Measurements from ENCODE around the gene ERCC3. TPM values are rescaled to one million over a fixed set of nuclear protein-coding genes. Genes with fewer than 3 reads are reported as not detected.
A peak's percentile ranks its signal among the peaks of the same experiment; 100 is the strongest.

ERCC3 gene
- total RNA-seq, 1 donor: 45.3 TPM

- Histone ChIP-seq H3K9me3 (ENCODE audit: low read depth, low read length) (no peaks in the 10 kb centered on the region), H3K27me3 (ENCODE audit: insufficient read depth, low read length) (no peaks in the 10 kb centered on the region), H3K4me3 (ENCODE audit: low read length) (no peak overlapping the region), H3K4me1 (ENCODE audit: insufficient read depth, low read length) (peaks cover 11% of the 10 kb centered on the region)
Observed at GRCh38 chr2:127308586-127309138, 14.7 kb upstream of the ERCC3 start.

- Histone ChIP-seq H3K27me3 (ENCODE audit: insufficient read depth, low read length) (no peaks in the 10 kb centered on the region), H3K4me3 (ENCODE audit: low read length) (no peak overlapping the region), H3K4me1 (ENCODE audit: insufficient read depth, low read length) (peaks cover 7% of the 10 kb centered on the region), H3K9me3 (ENCODE audit: low read depth, low read length) (no peaks in the 10 kb centered on the region)
Observed at GRCh38 chr2:127305990-127306585, 12.1 kb upstream of the ERCC3 start.

GRCh38 chr2:127302168-127302567 lies 8.2 kb upstream of the ERCC3 start:
- Histone ChIP-seq H3K9me3 (ENCODE audit: low read depth, low read length) (no peaks in the 10 kb centered on the region), H3K27me3 (ENCODE audit: insufficient read depth, low read length) (no peaks in the 10 kb centered on the region), H3K4me3 (ENCODE audit: low read length) (no peak overlapping the region), H3K4me1 (ENCODE audit: insufficient read depth, low read length) (peaks cover 7% of the 10 kb centered on the region)

- Histone ChIP-seq H3K9me3 (ENCODE audit: low read depth, low read length) (no peaks in the 10 kb centered on the region), H3K4me3 (ENCODE audit: low read length) (peak overlapping the region; percentile 87), H3K4me1 (ENCODE audit: insufficient read depth, low read length) (peaks cover 21% of the 10 kb centered on the region), H3K27me3 (ENCODE audit: insufficient read depth, low read length) (no peaks in the 10 kb centered on the region)
Observed at GRCh38 chr2:127293386-127293747, 577 bp downstream of the ERCC3 start.

GRCh38 chr2:127288274-127288673 lies 5.7 kb downstream of the ERCC3 start:
- Histone ChIP-seq H3K27me3 (ENCODE audit: insufficient read depth, low read length) (no peaks in the 10 kb centered on the region), H3K9me3 (ENCODE audit: low read depth, low read length) (no peaks in the 10 kb centered on the region)

GRCh38 chr2:127283275-127283674 lies 10.7 kb downstream of the ERCC3 start:
- Histone ChIP-seq H3K4me3 (ENCODE audit: low read length) (no peak overlapping the region), H3K9me3 (ENCODE audit: low read depth, low read length) (no peaks in the 10 kb centered on the region), H3K4me1 (ENCODE audit: insufficient read depth, low read length) (peaks cover 12% of the 10 kb centered on the region), H3K27me3 (ENCODE audit: insufficient read depth, low read length) (no peaks in the 10 kb centered on the region)

More at GRCh38 chr2:127288274-127288673, 5.7 kb downstream of the ERCC3 start:
- peaks cover 4% of the 10 kb centered on the region for H3K4me1 ChIP-seq (ENCODE audit: insufficient read depth, low read length)
- no peak overlapping the region for H3K4me3 ChIP-seq (ENCODE audit: low read length)

GRCh38 chr2:127280693-127281092 lies 13.3 kb downstream of the ERCC3 start:
- Histone ChIP-seq H3K4me3 (ENCODE audit: low read length) (no peak overlapping the region), H3K4me1 (ENCODE audit: insufficient read depth, low read length) (peaks cover 12% of the 10 kb centered on the region), H3K27me3 (ENCODE audit: insufficient read depth, low read length) (no peaks in the 10 kb centered on the region), H3K9me3 (ENCODE audit: low read depth, low read length) (no peaks in the 10 kb centered on the region)

GRCh38 chr2:127279781-127280180 lies 14.2 kb downstream of the ERCC3 start:
- no peaks in the 10 kb centered on the region for H3K9me3 ChIP-seq (ENCODE audit: low read depth, low read length)
- no peaks in the 10 kb centered on the region for H3K27me3 ChIP-seq (ENCODE audit: insufficient read depth, low read length)
- H3K4me3 ChIP-seq (ENCODE audit: low read length): no peak overlapping the region
- peaks cover 12% of the 10 kb centered on the region for H3K4me1 ChIP-seq (ENCODE audit: insufficient read depth, low read length)

- Histone ChIP-seq H3K4me1 (ENCODE audit: insufficient read depth, low read length) (peaks cover 12% of the 10 kb centered on the region), H3K9me3 (ENCODE audit: low read depth, low read length) (no peaks in the 10 kb centered on the region), H3K27me3 (ENCODE audit: insufficient read depth, low read length) (no peaks in the 10 kb centered on the region), H3K4me3 (ENCODE audit: low read length) (no peak overlapping the region)
Observed at GRCh38 chr2:127278959-127279358, 15.0 kb downstream of the ERCC3 start.

GRCh38 chr2:127277028-127277427 lies 16.9 kb downstream of the ERCC3 start:
- Histone ChIP-seq H3K4me3 (ENCODE audit: low read length) (no peak overlapping the region), H3K27me3 (ENCODE audit: insufficient read depth, low read length) (no peaks in the 10 kb centered on the region)

GRCh38 chr2:127275789-127276188 lies 18.2 kb downstream of the ERCC3 start:
- Histone ChIP-seq H3K27me3 (ENCODE audit: insufficient read depth, low read length) (no peaks in the 10 kb centered on the region), H3K4me1 (ENCODE audit: insufficient read depth, low read length) (peaks cover 12% of the 10 kb centered on the region), H3K4me3 (ENCODE audit: low read length) (no peak overlapping the region), H3K9me3 (ENCODE audit: low read depth, low read length) (no peaks in the 10 kb centered on the region)

More at GRCh38 chr2:127277028-127277427, 16.9 kb downstream of the ERCC3 start:
- peaks cover 12% of the 10 kb centered on the region for H3K4me1 ChIP-seq (ENCODE audit: insufficient read depth, low read length)
- H3K9me3 ChIP-seq (ENCODE audit: low read depth, low read length): no peaks in the 10 kb centered on the region

- Histone ChIP-seq H3K9me3 (ENCODE audit: low read depth, low read length) (no peaks in the 10 kb centered on the region), H3K4me3 (ENCODE audit: low read length) (no peak overlapping the region), H3K4me1 (ENCODE audit: insufficient read depth, low read length) (peaks cover 12% of the 10 kb centered on the region), H3K27me3 (ENCODE audit: insufficient read depth, low read length) (no peaks in the 10 kb centered on the region)
Observed at GRCh38 chr2:127275356-127275755, 18.6 kb downstream of the ERCC3 start.

GRCh38 chr2:127270663-127271062 lies 23.3 kb downstream of the ERCC3 start:
- no peaks in the 10 kb centered on the region for H3K9me3 ChIP-seq (ENCODE audit: low read depth, low read length)
- no peaks in the 10 kb centered on the region for H3K27me3 ChIP-seq (ENCODE audit: insufficient read depth, low read length)
- H3K4me3 ChIP-seq (ENCODE audit: low read length): no peak overlapping the region
- H3K4me1 ChIP-seq (ENCODE audit: insufficient read depth, low read length): no peaks in the 10 kb centered on the region

- H3K4me1 ChIP-seq (ENCODE audit: insufficient read depth, low read length): no peaks in the 10 kb centered on the region
- H3K4me3 ChIP-seq (ENCODE audit: low read length): no peak overlapping the region
- no peaks in the 10 kb centered on the region for H3K27me3 ChIP-seq (ENCODE audit: insufficient read depth, low read length)
- H3K9me3 ChIP-seq (ENCODE audit: low read depth, low read length): no peaks in the 10 kb centered on the region
Observed at GRCh38 chr2:127261804-127262406, 32.0 kb downstream of the ERCC3 start.

- Histone ChIP-seq H3K4me1 (ENCODE audit: insufficient read depth, low read length) (no peaks in the 10 kb centered on the region), H3K4me3 (ENCODE audit: low read length) (no peak overlapping the region), H3K27me3 (ENCODE audit: insufficient read depth, low read length) (no peaks in the 10 kb centered on the region), H3K9me3 (ENCODE audit: low read depth, low read length) (no peaks in the 10 kb centered on the region)
Observed at GRCh38 chr2:127259355-127259754, 34.6 kb downstream of the ERCC3 start.

GRCh38 chr2:127256866-127257265 lies 37.1 kb downstream of the ERCC3 start:
- Histone ChIP-seq H3K27me3 (ENCODE audit: insufficient read depth, low read length) (no peaks in the 10 kb centered on the region), H3K4me1 (ENCODE audit: insufficient read depth, low read length) (no peaks in the 10 kb centered on the region), H3K4me3 (ENCODE audit: low read length) (no peak overlapping the region), H3K9me3 (ENCODE audit: low read depth, low read length) (no peaks in the 10 kb centered on the region)

Data from mononuclear cell (primary cell).